Body of pancreas (tissue), 4 donors: Measurements from ENCODE around the gene SFTPB. TPM values are rescaled to one million over a fixed set of nuclear protein-coding genes. Genes with fewer than 3 reads are reported as not detected.

Experiments
- ATAC-seq: fragments of 150-250 bp; one replicate; pipeline ENCODE4 v1.9.1; 2016
- DNase-seq, 4 donors: peaks; one replicate each; pipeline ENCODE4 v3.0.0-alpha.2; 2019
- H3K27ac ChIP-seq, 4 donors: fragments of 200-600 bp; sonication (generic); 1 replicate in 3 of 4; 2 replicates in 1 of 4; pipeline versions ENCODE4 v1.5.1 to v1.6.1; 2016 to 2019; ENCODE audit warnings: mild to moderate bottlenecking in 1 of 4, mixed read lengths in 1 of 4, moderate library complexity in 1 of 4
- H3K27me3 ChIP-seq, 2 donors: fragments of 200-600 bp; sonication (generic); one replicate each; pipeline ENCODE4 v1.6.0; 2016; ENCODE audit warnings: mild to moderate bottlenecking in 1 of 2
- H3K36me3 ChIP-seq, 2 donors: fragments of 200-600 bp; sonication (generic); replicated peaks in 1 of 2; 2 replicates each; pipeline ENCODE4 v1.5.1; 2016; ENCODE audit warnings: low read depth in 2 of 2; ENCODE audit not compliant: insufficient read depth in 1 of 2
- H3K4me1 ChIP-seq: fragments of 200-600 bp; sonication (generic); one replicate; pipeline ENCODE4 v1.6.0; 2016
- H3K4me3 ChIP-seq, 2 donors: fragments of 200-600 bp; sonication (generic); 1 replicate in 1 of 2; 2 replicates in 1 of 2; pipeline ENCODE4 v1.5.1; 2016 to 2019
- H3K9me3 ChIP-seq, 3 donors: fragments of 200-600 bp; sonication (generic); 1 replicate in 2 of 3; 2 replicates in 1 of 3; pipeline ENCODE4 v1.5.1; 2016
- CTCF ChIP-seq, 7 experiments: fragments of 450-650 bp in 4 of 7; fragments of 200-600 bp in 3 of 7; sonication (generic) in 3 of 7; IDR thresholded peaks; one replicate each; pipeline ENCODE4 v1.5.1; 2016 to 2019; ENCODE audit warnings: antibody characterized with exemption in 7 of 7
- POLR2A ChIP-seq, 3 donors: fragments of 450-650 bp; IDR thresholded peaks; one replicate each; pipeline ENCODE4 v1.6.1; 2016; ENCODE audit warnings: antibody characterized with exemption in 3 of 3, mild to moderate bottlenecking in 2 of 3
- WGBS, 2 donors: methylation state at CpG; one replicate each; pipeline ENCODE4 v1.1.5; 2017; 5-methylcytosine and 5-hydroxymethylcytosine counted together
- intact Hi-C: fragments of 100-400 bp; cut with DNase I; formaldehyde crosslinking; loops from one replicate; pipeline ENCODE4 v1.15.1; 2023
- total RNA-seq, 2 donors: library from RNA; depleted of rRNA; stranded (reverse); fragments of >200 nt; gene quantifications; one replicate each; pipeline ENCODE4 v1.1.0, GENCODE V29; 2016

Gene SFTPB
- total RNA-seq, 2 donors from 2014 or later, result not detected

- Histone ChIP-seq H3K9me3 (no peaks in the 10 kb centered on the region), H3K4me3 (no peak overlapping the region), H3K4me1 (no peaks in the 10 kb centered on the region), H3K27ac (no peak overlapping the region), H3K27me3 (no peaks in the 10 kb centered on the region), H3K36me3 (no peaks in the 10 kb centered on the region)
- intact Hi-C loops, result no loop called here
- ATAC-seq (no peak), DNase-seq (no peak)
- TF ChIP-seq CTCF (IDR thresholded peaks at IDR 0.05), result no peak
- no peak for TF ChIP-seq POLR2A (IDR thresholded peaks at IDR 0.05)
- 85 to 88% methylated on average over 4 of the region's 4 CpGs for WGBS, 2 donors
Observed at GRCh38 chr2:85690932-85691331, 22.9 kb upstream of the SFTPB start.

- 53 to 62% methylated on average over 3 to 4 of the region's 4 CpGs for WGBS, 2 donors
- Histone ChIP-seq H3K9me3 (no peaks in the 10 kb centered on the region), H3K27me3 (no peaks in the 10 kb centered on the region), H3K4me1 (no peaks in the 10 kb centered on the region), H3K27ac (no peak overlapping the region), H3K4me3 (no peak overlapping the region), H3K36me3 (no peaks in the 10 kb centered on the region)
- intact Hi-C loops, result no loop called here
- ATAC-seq, result no peak
- DNase-seq, result no peak
- no peak for TF ChIP-seq POLR2A (IDR thresholded peaks at IDR 0.05)
- TF ChIP-seq CTCF (IDR thresholded peaks at IDR 0.05), result no peak
Observed at GRCh38 chr2:85684806-85685205, 16.8 kb upstream of the SFTPB start.

- Histone ChIP-seq H3K9me3 (no peaks in the 10 kb centered on the region), H3K27ac (no peak overlapping the region), H3K4me1 (peaks cover 1% of the 10 kb centered on the region), H3K27me3 (no peaks in the 10 kb centered on the region), H3K4me3 (no peak overlapping the region), H3K36me3 (no peaks in the 10 kb centered on the region)
- DNase-seq (no peak), ATAC-seq (no peak)
- TF ChIP-seq POLR2A (IDR thresholded peaks at IDR 0.05) (no peak), CTCF (IDR thresholded peaks at IDR 0.05) (no peak)
- intact Hi-C loops, result no loop called here
- WGBS, 2 donors, result 91 to 92% methylated on average over 4 of the region's 4 CpGs
Observed at GRCh38 chr2:85684380-85684779, 16.4 kb upstream of the SFTPB start.

- no peaks in the 10 kb centered on the region for H3K27me3 ChIP-seq
- intact Hi-C loops, result no loop called here
- no peaks in the 10 kb centered on the region for H3K9me3 ChIP-seq
- H3K36me3 ChIP-seq, result no peaks in the 10 kb centered on the region
- no peak for DNase-seq
- H3K4me1 ChIP-seq, result peaks cover 12% of the 10 kb centered on the region
- no peak for TF ChIP-seq CTCF (IDR thresholded peaks at IDR 0.05)
- no peak for TF ChIP-seq POLR2A (IDR thresholded peaks at IDR 0.05)
- H3K27ac ChIP-seq, result no peak overlapping the region
- ATAC-seq, result no peak
- WGBS, 2 donors, result 95 to 100% methylated on average over 2 to 5 of the region's 5 CpGs
- H3K4me3 ChIP-seq, result no peak overlapping the region
Observed at GRCh38 chr2:85682378-85682777, 14.4 kb upstream of the SFTPB start.

- H3K4me3 ChIP-seq, result no peak overlapping the region
- H3K27ac ChIP-seq, result no peak overlapping the region
- no peak for ATAC-seq
- peaks cover 12% of the 10 kb centered on the region for H3K4me1 ChIP-seq
- intact Hi-C loops, result no loop called here
- H3K27me3 ChIP-seq, result no peaks in the 10 kb centered on the region
- TF ChIP-seq POLR2A (IDR thresholded peaks at IDR 0.05) (no peak), CTCF (IDR thresholded peaks at IDR 0.05) (no peak)
- no peaks in the 10 kb centered on the region for H3K36me3 ChIP-seq
- 80 to 86% methylated on average over 1 of the region's 1 CpG for WGBS, 2 donors
- no peak for DNase-seq
- no peaks in the 10 kb centered on the region for H3K9me3 ChIP-seq
Observed at GRCh38 chr2:85681776-85682175, 13.8 kb upstream of the SFTPB start.
